Measurements from ENCODE around the gene TIMM23.
"Not testable (repeated sequence)": the region's sequence is repeated elsewhere in the genome, so short reads cannot be mapped to it uniquely, and the experiment has no call there.

Gene TIMM23

DNA sequence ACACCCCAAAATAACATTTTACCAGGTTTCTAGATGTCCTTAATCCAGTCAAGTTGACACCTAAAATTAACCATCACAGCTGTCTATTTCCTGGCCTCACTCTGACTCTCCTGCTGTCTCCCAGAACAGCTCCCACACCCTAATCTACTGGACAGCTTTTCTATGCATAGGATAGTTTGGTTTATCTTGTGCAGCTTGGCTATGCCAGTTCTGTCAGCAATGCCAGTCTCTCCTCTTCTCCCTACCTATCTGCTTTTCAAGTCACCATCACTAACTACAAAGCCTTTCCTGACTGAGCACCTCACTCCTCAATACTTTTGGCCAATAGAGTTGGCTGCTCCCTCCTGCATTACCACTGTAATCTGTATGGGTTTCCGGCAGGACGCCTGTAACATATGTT is 53.1 kb downstream of the TIMM23 start:
- DNase-seq = no peak

DNA sequence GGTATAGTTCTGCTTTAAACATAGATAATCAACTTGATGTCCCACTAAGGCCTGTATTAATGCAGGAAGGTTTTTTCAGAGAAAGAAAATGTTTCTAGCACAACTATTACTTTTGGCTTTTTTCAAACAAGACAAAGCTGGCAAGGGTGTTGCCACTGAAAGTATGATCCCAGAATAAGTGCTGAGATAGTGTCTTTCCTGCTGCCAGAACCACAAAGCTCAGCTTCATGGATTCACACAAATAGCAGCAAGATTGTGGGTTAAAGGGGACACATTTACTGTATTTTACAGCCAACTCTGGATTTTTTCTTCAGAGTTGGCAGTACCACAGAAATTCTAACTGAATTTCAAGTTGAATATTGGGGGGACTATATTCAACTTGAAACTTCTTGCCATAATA is 53.8 kb downstream of the TIMM23 start:
- DNase-seq = no peak

- DNase-seq = peak; percentile 76 to 80
Measured at GRCh38 chr10:46028584-46029460, 56.5 kb downstream of the TIMM23 start.

DNA sequence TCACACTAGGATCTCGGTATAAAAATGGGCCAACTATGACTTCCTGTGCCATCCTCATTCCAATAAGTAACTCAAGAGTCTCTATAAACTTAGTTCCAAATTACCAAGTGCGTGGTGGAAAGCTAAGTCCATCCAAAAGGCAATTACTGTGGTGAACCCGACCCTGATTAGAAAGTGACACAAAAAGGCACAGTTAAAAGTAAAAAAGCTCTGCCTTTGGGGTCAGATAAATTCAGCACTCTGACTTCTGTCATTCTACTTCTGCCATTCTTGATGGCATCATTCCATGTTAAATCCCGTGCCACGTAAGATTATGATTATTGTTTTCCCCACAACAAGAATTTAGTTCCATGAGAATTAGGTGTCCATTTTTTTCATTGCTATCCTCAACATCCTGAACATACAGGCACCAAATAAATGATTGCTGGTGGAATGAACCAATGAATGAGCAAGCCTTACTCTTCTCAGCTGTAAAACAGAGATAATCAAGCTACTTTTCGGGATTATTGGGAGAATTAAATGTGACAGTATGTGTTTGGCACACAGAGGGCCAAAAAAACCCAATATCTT is 57.3 kb downstream of the TIMM23 start:
- no peak for DNase-seq

DNA sequence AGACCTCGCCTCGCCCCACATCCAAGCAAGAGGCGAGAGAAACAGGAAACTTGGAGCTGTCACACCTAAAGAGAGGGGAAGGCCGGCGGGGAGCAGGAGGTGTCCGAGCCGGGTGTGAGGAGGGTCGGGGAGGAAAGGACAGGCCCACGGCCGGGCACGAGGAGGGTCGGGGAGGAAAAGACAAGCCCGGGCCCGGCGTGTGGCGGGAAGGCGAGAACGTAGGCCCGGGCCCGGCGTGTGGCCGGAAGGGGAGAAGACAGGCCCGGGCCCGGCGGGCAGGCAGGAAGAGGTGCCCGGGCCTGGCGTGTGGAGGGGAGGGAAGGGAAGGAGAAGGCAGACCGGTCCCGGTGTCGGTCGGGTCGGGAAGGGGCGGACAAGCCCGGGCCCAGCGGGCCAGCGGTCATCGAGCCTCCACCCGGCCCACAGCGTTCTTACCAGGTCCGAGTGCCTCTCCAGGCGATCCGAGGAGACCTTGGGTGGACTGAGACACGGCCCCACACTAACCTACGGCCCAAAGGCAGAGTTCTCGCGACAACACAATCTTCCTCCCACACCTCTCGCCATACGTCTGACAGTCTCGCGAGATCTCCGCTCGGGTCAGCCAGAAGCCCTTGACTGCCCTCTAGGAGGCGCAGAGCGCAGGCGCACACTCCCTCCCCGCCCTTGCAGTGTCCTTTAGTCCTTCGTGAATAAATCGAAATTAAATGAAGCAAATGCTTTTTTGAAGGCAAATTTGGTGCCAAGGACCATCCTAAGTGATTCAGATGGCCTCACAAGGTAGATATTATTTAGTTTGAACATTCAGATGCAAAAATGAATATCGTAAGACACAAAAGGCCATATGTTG is 58.0 kb downstream of the TIMM23 start, which contains the start of gene NCOA4:
Gene NCOA4 (minus strand): TSS at position 533 of the 847 bp plus-strand sequence. CDS start 13,943 bp downstream, outside the sequence.
- peak; percentile 94 to 96 for DNase-seq

GRCh38 chr10:46031648-46032532 is 59.6 kb downstream of the TIMM23 start:
- no peak for DNase-seq

GRCh38 chr10:46033602-46034011 is 61.3 kb downstream of the TIMM23 start:
- DNase-seq = no peak

DNA sequence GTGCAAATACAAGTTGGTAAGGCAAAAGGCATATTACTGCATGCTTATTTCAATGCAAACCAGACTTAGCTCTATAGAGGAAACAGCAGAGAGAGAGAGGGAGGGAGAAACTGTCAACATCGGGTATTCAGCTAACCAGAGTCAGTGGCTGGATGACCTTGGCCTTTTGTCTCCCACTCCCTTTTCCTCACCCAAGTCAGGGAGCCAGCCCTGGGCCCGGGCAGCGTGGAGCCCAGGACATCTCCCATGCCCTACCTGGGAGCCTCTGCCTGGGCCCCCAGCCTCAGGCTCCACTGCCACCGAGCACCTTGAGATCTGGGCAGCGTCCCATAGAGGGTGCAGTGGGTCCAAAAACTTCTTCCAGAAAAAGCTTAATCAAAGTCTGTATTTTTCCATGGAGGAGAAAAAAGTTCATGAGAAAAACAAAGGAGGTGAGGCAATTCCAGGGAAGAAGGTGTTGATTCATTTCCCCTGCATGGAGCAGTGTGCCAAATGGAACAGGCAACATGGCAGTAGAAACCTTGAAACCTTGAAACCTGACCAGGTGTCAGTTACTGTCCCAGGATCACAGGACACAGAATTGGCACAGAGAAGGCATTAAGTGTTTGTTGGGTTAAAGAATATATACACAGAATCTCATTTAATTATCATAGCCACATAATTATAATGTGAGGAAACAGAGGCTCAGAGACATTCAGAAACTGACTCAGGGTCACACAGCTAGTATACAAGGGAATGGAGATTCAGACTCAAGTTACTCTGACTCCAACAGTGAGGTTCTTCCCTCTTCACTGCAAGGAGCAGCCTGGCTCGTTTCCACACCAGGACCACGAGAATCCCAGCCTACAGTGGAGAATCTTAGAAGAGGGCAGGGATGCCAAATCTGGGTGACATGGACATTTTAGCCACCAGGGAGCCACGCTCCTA is 63.9 kb downstream of the TIMM23 start:
- DNase-seq = peak; percentile 24 to 39

DNA sequence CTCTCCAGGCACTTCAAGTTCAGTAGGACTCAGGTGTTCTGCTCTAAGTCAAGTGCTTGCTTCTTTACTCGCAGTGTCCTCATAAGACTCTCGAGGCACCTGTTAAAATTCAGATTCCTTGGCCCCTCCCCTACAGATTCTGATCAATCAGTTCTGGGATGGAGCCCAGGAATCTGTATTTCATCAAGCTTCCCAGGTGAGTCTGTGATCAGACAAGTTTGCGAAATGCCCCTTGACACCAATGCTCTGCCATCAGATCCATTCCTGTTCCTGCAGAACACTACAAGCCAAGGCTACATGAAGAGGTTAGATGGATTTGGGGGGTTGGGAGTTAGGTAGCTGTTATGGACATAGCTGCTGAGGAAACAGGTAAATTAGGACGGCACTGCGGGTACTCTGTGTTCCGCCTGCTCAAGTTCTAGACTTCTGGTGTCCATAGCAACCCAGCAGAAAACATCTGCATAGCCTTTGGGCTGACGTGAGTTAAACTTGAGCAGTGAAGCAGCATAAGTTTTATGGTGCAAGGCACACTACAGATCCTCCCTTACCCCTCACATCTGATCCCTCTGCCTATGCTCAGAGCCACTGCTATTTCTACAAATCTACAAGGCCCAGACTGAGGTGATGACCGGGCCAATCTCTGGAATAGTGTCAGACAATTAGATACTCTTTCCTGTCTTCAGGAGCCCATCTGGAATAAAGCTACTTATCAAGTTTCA is 65.0 kb downstream of the TIMM23 start:
- no peak for DNase-seq

DNA sequence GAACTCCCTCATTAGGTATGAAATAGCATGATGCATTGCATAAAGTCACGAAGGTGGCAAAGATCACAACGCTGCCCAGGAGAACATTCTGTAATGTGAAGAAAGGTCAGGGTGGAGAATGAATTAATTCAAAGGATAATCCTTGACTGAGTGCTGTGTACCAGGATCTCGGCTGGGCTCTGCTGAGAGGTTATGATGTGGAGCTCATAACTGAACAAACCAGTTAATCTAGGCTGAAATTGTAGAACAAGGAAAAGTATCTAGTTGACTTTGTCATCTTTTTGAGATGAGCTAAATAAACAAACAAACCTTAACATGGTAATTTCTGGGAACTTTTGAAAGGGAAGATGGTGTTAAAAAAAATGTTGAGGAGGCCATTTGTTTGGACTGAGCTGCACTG is 67.7 kb downstream of the TIMM23 start:
- DNase-seq = no peak

DNA sequence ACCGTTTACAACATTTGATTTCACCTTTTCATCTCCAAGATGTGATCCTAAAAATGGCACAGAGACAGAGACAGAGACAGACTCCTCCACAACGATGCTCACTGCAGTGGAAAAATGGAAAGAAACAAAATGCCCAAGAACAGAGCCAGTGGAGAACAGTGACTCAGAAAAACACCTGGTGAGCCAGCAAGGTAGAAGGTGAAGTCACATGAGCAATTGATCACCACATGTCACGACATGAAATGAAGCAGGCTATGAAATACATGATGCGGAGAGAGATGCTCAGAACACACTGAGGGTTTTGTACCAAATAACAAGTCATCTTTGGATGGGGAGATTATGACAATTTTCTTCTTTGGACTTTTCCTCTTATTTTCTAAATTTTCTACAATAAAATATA is 70.2 kb downstream of the TIMM23 start:
- DNase-seq = no peak

- DNase-seq = no peak
Measured at GRCh38 chr10:46046261-46046660, 74.0 kb downstream of the TIMM23 start, which contains the start of gene MSMB. Gene MSMB, minus strand, starts transcription at chr10:46046269. Its CDS starts 32 bp downstream, at chr10:46046237.

GRCh38 chr10:46048152-46048551 is 75.9 kb downstream of the TIMM23 start:
- no peak for DNase-seq

GRCh38 chr10:46049497-46049831 is 77.2 kb downstream of the TIMM23 start:
- DNase-seq = not testable (repeated sequence)

DNA sequence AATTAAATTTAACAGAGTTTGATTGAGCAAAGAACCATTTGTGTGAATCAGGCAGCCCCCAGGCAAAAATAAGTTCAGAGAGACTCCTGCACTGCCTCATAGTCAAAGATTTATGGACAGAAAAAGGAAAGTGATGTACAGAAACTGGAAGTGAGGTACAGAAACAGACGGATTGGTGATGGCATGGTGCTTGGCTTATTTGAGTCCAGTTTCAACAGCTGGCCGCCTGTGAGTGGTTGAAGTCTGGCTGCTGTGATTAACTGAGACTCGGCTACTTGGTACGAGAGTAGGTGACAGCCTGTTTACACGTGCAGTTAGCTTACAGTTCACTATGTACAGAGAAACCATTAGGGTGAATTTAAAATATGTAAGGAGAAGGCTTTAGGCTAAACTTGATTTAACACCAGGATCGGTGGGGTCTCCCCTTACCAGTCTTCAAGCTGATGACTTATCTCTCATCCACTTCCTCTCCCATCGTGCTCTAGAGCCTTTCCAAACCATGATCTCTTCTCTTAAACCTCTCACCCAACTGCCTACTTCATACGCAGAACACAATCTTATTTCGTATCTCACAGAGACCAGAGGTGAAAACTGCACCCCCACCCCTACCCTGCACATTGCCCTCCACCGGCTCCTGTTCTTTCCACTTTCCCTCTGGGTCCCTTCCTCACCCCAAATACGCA is 78.8 kb downstream of the TIMM23 start:
- DNase-seq = no peak

- no peak for DNase-seq
Measured at GRCh38 chr10:46052057-46052790, 79.9 kb downstream of the TIMM23 start.

GRCh38 chr10:46052791-46053375 is 80.6 kb downstream of the TIMM23 start:
- DNase-seq = no peak

Measured in AML-193 (cell line).